Stimulated activated CD4-positive, alpha-beta T cell treated with anti-CD3 and anti-CD28 coated beads, Interleukin-12 subunit alpha, Interleukin-12 subunit beta, amount 100 ng/mL, for 24 hours (primary cell): ENCODE results near the gene CLRN2.
"Not testable (repeated sequence)": the region's sequence is repeated elsewhere in the genome, so short reads cannot be mapped to it uniquely, and the experiment has no call there.

ENCODE experiments used
- DNase-seq, 2 experiments: peaks; one replicate each; pipeline ENCODE4 v3.0.0-alpha.2; 2020; ENCODE audit warnings: low read depth in 2 of 2

CLRN2 gene

DNA sequence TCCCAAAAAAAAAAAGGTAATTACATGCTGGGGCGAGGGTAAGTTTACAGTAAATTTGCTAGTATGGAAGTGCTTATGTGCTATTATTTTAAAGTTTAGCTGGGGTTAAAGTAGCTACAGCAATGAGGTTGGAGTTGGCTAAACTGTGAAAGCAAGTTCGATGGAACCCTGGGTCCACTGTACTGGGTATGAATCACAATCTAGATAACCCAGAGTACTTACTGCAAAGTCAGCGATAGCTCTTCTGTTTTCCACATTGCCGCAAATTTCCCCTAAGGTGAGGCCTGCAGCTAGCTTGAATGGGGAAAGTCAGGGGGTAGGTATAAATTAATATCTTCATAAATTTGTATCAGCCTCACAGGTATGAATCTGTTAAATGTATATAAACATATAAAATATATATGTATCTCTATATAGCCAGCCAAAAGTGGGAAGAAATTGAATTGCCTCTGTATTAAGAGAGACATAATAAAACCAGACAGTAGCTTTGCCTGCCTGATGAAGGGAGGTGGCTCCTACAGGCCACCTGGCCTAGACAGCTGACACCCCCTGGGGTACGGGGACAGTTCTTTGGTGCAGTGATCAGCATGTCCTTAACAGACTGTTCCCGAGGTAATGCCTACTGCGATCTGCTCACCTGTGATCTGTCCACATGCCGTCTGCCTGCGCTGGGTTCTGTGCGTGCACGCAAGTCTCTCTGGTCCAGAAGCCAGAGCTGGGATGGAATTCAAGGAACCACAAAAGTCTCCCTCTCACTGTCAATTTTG lies 30.6 kb downstream of the CLRN2 start:
- DNase-seq, result no peak

DNA sequence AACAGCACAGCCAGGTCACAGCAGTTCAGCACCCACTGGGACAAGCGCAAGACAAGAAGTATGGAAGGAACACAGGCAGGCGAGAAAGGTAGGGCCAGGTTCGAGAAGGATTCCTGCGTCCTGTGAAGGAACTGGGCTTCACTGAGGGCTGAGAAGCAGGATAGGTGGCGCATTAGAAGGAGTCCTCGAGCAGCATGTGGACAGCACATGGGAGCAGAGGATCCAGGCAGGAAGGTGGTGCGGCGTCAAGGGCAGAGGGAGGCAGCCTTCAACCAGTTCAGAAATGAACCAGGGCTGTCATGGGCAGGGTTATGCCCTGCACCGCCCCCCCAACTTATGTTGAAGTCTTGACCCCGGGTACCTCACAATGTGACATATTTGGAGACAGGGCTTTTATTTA lies 31.3 kb downstream of the CLRN2 start:
- DNase-seq, result no peak

DNA sequence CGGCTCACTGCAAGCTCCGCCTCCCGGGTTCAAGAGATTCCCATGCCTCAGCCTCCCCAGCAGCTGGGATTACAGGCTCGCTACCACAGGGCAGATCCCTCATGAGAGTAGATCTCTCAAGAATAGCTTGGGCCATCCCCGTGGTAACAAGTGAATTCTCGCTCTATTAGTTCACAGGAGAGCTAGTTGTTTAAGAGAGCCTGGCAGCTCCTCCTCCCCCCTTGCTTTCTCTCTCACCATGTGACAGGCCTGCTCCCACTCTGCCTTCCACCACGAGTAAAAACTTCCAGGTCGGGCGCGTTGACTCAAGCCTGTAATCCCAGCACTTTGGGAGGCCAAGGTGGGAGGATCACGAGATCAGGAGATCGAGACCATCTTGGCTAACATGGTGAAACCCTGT lies 31.7 kb downstream of the CLRN2 start:
- DNase-seq, result no peak

DNA sequence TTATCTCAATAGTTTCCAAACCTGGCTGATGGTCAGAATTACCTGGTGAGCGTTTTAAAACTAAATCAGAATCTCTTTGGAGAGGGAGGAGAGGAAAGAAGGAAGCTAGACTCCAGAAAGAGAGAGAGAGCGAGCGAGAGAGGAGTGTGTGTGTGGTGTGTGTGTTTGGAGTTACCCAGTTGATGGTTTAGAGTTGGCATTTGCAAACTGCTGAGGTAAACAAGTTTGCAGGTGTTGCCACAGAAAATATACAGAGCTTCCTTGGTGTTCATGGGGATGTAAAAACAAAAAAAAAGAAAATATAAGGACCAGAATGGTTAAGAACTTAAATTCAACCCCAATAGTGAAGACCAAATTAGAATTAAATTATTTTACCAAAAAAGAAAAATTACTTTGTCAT lies 35.6 kb downstream of the CLRN2 start:
- no peak for DNase-seq

DNA sequence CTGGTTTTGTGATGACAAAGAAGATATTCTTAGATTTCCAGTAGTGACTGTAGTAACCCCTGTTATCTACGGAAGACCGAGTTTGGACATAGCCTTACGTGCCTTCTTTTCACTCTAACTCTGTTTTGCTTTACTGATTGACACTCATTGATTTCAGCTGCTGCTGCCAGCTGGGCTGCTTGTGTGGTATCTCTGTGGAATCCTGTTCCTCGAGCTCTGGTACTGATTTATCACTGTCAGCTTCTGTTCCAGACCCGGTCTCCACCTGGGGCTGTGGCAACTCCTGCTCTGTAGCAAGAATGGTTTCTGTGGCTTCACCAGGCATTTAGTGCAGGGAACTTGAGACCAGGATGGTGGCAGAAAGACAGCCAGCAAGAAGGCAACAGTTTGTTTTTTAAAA lies 37.5 kb downstream of the CLRN2 start:
- no peak for DNase-seq

DNA sequence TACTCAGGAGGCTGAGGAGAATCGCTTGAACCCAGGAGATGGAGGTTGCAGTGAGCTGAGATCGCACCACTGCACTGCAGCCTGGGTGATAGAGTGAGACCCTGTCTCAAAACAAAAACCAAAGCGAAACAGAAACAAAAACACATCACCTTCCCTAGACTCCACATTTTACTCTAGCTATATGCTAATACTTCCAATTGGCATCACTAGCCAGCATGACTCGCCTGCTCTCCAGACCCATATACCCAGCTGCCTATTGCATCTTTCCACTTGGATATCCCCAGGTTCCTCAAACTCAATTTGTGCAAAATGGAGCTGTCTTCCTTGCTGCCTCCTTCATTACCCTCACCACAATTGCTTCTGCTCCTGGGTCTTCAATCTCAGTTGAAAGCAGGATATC lies 39.6 kb downstream of the CLRN2 start:
- DNase-seq, result no peak

DNA sequence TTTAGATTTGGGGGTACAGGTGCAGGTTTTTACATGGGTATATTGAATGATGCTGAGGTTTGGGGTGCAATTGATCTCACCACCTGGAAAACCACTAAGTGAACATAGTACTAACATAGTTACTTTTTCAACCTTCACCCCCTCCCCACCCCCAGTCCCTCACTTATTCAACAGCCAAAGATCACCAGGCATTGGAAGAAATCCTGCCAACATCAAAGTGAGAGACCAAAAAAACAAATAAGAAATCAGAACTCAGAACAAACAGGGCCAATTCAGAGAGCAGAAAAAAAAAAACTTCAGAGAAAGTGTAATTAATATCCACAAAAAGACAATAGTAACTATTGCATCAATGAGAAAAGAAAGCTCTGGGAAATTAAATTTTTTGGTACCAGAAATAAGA lies 41.5 kb downstream of the CLRN2 start:
- DNase-seq, result no peak

DNA sequence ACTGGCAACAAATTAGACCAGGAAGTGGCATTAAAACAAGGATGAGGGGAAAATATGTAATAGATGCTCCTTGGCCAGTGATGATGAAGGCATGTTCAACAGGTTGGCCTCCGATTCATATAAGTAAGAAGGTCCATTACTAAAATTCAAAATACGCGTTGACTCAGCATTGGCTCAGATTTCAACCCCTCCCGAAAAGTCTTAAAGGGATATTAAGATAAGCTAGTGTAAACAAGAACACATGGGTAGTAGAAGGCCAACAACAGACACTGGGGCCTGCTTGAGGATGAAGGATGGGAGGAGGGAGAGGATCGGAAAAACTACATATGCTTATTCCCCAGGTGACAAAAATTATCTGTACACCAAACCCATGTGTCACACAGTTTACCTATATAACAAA lies 42.9 kb downstream of the CLRN2 start:
- no peak for DNase-seq

DNA sequence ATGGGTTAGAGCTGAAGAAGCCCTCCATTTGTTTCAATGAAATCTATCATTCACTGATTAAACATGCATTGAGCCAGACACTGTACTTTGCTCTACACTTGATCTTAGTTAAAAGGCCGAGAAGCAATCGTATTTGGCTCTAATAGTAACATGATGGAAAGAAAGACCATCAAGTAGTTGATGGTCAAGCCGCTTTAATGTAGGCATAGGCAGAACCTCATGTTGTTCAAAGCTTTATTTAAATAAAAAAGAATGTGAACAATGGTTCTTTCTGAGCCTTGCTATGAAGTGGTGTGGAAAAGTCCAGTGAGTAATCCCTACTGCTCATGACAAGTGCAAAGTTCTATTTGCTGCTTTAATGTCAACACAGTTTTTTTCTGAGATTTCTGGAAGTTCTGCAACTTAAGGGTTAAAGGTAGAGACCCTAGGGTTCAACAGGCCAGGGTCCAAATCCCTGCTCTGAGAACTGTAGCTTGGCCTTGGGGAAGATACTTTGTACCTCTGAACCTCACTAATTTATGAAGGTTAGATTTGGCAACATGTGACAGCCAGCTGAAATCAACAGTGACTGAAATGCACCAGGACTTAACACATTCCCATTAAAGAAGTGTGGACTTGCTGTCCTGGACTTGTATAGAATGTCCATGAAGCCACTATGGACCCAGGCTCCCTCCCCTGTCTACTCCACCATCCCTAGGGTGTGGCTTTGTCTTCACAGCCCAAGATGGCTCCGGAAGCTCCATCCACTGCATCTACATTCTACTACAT lies 44.2 kb downstream of the CLRN2 start:
- no peak for DNase-seq

DNA sequence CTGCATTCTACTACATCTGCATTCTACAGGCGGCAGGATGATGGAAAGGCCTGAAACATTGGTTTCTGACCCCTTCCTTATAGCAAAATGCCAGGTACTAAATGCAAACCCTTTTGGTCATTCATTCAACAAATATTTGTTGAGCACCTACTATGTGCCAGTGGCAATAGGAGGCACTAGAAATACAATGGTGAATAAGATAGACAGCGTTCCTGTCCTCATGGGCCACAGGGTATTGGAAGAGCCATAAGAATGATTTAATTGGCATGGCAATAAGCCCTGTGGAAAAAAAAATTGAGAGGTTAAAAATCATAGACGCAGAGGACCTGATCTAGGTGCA lies 44.7 kb downstream of the CLRN2 start:
- no peak for DNase-seq

DNA sequence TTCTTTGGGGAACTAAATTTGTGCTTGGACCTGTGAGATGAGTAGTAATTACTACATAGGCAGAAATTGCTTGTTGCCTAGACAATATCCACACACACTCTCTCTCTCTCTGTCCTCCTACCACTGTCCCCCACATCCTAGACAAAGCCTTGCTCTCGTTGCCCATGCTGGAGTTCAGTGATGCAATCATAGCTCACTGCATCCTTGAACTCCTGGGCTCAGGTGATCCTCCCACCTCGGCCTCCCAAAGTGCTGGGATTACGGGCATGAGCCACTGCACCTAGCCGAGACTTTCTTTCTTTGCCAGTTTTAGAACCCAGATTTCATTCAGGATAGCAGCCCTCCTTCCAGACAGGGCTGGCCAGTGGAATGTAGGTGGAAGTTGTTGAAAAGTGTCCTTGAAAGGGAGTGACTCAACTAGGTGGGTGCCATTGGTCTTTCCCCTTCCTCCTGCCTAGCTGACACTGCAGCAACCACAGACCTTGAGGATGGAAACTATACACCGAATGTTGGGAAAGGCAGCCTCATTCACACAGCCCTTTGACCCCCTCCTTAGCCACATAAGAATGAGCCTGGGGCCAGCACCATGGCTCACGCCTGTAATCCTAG lies 45.2 kb downstream of the CLRN2 start:
- DNase-seq, result no peak

DNA sequence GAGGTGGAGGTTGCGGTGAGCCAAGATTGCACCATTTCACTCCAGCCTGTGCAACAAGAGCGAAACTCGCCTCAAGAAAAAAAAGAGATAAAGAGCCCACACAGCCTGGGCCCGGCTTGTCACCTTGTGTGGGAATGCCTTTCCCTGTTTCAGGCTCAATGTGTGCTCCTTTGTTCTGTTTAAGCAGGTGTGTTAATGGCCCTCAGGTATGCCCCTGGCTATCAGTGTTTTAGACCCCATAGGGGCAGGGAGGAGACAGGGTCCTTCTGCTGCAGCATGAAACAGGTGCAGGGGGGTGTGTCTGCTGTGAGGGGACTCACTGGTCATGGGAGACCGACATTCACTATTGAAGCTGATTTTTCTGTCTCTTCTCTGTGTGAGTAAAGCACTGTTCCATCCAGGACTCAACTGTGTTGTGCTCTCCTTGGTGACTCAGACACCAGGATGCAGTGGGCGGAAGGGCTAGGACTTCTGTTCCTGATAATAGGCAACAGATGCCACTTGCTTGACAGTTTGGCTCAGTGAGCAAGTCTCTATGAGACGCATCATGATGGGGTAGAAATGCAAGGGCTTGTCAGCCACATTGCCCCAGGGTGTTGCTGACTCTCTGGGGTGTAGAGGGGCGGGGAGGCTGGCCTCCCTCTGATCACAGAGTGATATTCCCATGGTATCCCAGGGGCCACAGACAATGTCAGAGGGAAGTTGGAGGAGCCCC lies 46.4 kb downstream of the CLRN2 start:
- no peak for DNase-seq

DNA sequence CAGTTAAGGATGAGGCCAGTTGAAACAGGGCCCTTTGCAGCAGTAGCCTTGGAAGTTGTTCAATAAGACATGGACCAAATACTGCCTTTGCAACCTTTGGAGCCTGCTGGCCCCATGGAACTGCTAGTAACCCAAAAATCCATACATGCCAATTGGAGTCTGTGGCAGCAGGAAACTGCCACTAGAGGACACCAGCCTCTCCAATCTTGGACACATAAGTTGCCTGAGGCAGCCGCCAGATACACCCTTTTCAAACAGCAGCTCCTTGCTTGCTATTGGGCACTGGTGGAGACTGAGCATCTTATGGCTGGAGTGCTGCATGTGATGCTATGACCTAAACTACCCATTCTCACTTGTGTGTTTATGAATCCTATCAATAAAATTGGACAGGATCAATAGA lies 47.2 kb downstream of the CLRN2 start:
- no peak for DNase-seq

DNA sequence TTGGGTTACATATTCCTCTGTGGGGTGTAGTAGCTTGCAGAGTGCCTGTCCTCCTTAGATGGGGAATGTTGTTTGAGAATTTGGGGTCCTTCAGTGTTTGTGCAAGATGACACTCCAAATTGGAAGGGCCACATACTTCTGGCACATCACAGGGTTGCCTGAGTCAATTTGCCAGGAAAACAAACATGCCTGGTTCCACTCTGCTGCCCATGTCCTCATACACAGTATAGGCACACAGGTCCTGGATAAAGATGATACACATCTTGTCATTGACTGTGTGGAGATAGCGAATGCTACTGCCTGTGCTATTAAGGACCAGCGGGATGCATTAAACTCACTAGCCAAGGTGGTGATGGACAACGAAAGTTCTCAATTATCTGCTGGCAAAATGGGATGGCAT lies 50.9 kb downstream of the CLRN2 start:
- DNase-seq, result no peak

DNA sequence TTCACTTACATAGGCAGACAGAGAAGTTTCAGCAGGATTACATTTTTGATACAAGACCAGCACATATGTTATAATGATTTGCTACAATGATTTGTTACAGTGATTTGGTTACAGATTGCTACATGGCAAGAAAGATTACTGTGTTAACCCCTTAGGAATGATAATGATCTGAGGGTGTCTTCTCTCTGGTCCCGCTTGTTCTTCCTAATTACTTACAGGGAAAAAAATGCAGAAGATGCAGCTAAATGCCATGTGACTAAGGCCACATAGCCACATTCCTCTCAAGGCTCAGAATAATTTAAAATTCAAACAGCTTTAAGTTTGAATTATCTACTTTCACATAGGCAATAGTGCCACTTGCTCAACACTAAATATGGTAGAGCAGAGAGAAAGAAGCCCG lies 52.3 kb downstream of the CLRN2 start:
- no peak for DNase-seq

DNA sequence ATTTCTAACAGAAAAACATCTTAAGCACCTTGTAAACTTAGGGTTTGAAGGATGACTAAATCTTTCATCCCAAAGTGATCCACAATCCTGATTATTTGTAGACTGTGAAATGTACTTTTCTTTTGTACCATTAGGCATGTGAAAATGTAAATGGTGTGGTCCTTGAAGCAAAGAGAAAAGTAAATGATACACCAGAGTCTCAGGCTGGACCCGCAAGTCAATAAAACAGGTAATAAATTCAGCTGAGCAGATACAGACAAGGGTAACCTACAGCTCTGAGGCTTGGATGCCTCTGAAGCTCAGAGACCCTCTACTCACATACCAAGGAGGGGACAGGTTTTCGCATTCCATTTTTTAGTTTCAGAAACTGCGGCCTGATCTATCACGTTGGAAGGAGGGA lies 59.2 kb downstream of the CLRN2 start:
- DNase-seq, result no peak

DNA sequence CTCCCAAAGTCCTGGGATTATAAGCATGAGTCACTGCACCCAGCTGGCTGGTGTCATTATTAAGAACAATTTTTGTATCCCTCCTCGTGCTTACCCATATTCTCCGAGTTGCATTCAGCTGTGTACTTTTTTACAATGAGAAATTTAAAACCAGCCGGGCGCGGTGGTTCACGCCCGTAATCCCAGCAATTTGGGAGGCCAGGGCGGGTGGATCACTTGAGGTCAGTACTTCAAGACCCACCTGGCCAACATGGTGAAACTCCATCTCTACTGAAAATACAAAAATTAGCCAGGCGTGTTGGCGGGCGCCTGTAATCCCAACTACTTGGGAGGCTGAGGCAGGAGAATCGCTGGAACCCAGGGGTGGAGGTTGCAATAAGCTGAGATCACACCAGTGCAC lies 60.2 kb downstream of the CLRN2 start:
- DNase-seq, result not testable (repeated sequence)
